ENCODE measurements around the gene SUB1.
"Not testable (repeated sequence)": the region's sequence is repeated elsewhere in the genome, so short reads cannot be mapped to it uniquely, and the experiment has no call there.

DNA sequence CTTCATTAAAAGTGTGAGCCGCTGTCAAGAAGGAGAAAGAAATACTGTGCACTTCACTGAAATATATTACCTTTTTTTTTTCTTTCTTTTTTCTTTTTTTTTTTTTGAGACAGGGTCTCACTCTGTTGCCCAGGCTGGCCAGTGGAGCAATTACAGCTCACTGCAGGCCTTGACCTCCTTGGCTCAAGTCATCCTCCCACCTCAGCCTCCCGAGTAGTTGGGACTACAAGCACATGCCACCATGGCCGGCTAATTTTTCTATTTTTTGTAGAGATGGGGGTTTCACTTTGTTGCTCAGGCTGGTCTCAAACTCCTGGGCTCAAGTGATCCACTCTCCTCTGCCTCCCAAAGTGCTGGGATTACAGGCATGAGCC lies 11.9 kb upstream of the SUB1 start:
- not testable (repeated sequence) for TF ChIP-seq TAF1 (IDR thresholded peaks at IDR 0.05; ENCODE audit: borderline replicate concordance, low read depth, low read length); POLR2A (IDR thresholded peaks at IDR 0.05; ENCODE audit: low read depth, low read length); POLR2AphosphoS5 (IDR thresholded peaks at IDR 0.05; ENCODE audit: low read depth, low read length)
